Skeletal muscle cell (primary cell): Measurements from ENCODE around the gene CCL7.
"Not testable (repeated sequence)": the region's sequence is repeated elsewhere in the genome, so short reads cannot be mapped to it uniquely, and the experiment has no call there.

Source experiments
- DNase-seq: peaks from one replicate; pipeline ENCODE4 v3.0.0-alpha.2; 2010; ENCODE audit warnings: low read depth
- H3K4me3 ChIP-seq: 2 replicates; pipeline ENCODE4 v1.5.1; 2011; ENCODE audit warnings: low read depth, mild to moderate bottlenecking, control low read depth, low read length, moderate library complexity

The CCL7 gene

GRCh38 chr17:34269969-34270368 is at the start of gene CCL7:
TSS of gene CCL7 (plus strand) at chr17:34270221. CDS start at chr17:34270291, 70 bp downstream.
- H3K4me3 ChIP-seq = no peak within 1 kb of the TSS
- peak; percentile 15 for DNase-seq

- no peak for DNase-seq
Observed at GRCh38 chr17:34220752-34221395, 49.1 kb upstream of the CCL7 start.

GRCh38 chr17:34221411-34221810 is 48.6 kb upstream of the CCL7 start:
- DNase-seq = no peak
- no peak overlapping the region for H3K4me3 ChIP-seq

More at GRCh38 chr17:34220752-34221395, 49.1 kb upstream of the CCL7 start:
- no peak overlapping the region for H3K4me3 ChIP-seq

GRCh38 chr17:34222722-34223497 is 47.1 kb upstream of the CCL7 start:
- H3K4me3 ChIP-seq = no peak overlapping the region
- DNase-seq = no peak

GRCh38 chr17:34225046-34225445 is 45.0 kb upstream of the CCL7 start:
- no peak overlapping the region for H3K4me3 ChIP-seq
- DNase-seq = no peak

GRCh38 chr17:34226011-34226743 is 43.8 kb upstream of the CCL7 start:
- no peak for DNase-seq
- no peak overlapping the region for H3K4me3 ChIP-seq

GRCh38 chr17:34226744-34227034 is 43.3 kb upstream of the CCL7 start:
- DNase-seq = no peak
- no peak overlapping the region for H3K4me3 ChIP-seq

- not testable (repeated sequence) for H3K4me3 ChIP-seq, DNase-seq
Observed at GRCh38 chr17:34227293-34227692, 42.7 kb upstream of the CCL7 start.

- no peak overlapping the region for H3K4me3 ChIP-seq
- no peak for DNase-seq
Observed at GRCh38 chr17:34227707-34228106, 42.3 kb upstream of the CCL7 start.

GRCh38 chr17:34228781-34229180 is 41.2 kb upstream of the CCL7 start:
- no peak overlapping the region for H3K4me3 ChIP-seq
- no peak for DNase-seq

GRCh38 chr17:34230342-34230741 is 39.7 kb upstream of the CCL7 start:
- no peak overlapping the region for H3K4me3 ChIP-seq
- DNase-seq = no peak

GRCh38 chr17:34234616-34235015 is 35.4 kb upstream of the CCL7 start:
- no peak overlapping the region for H3K4me3 ChIP-seq
- no peak for DNase-seq

- DNase-seq = no peak
- no peak overlapping the region for H3K4me3 ChIP-seq
Observed at GRCh38 chr17:34235389-34236028, 34.5 kb upstream of the CCL7 start.

GRCh38 chr17:34236281-34236892 is 33.6 kb upstream of the CCL7 start:
- DNase-seq = no peak

GRCh38 chr17:34237458-34237857 is 32.6 kb upstream of the CCL7 start:
- no peak overlapping the region for H3K4me3 ChIP-seq
- DNase-seq = no peak

More at GRCh38 chr17:34236281-34236892, 33.6 kb upstream of the CCL7 start:
- H3K4me3 ChIP-seq = no peak overlapping the region

- no peak for DNase-seq
Observed at GRCh38 chr17:34241062-34241461, 29.0 kb upstream of the CCL7 start.

GRCh38 chr17:34242587-34243363 is 27.2 kb upstream of the CCL7 start:
- H3K4me3 ChIP-seq = no peak overlapping the region
- no peak for DNase-seq

More at GRCh38 chr17:34241062-34241461, 29.0 kb upstream of the CCL7 start:
- H3K4me3 ChIP-seq = no peak overlapping the region

GRCh38 chr17:34243364-34244320 is 26.4 kb upstream of the CCL7 start:
- DNase-seq = no peak
- no peak overlapping the region for H3K4me3 ChIP-seq
